Glutamatergic neuron (in vitro differentiated cells): ENCODE measurements around the gene FKBP10. TPM values are rescaled to one million over a fixed set of nuclear protein-coding genes. Genes with fewer than 3 reads are reported as not detected.
"Not testable (repeated sequence)": the region's sequence is repeated elsewhere in the genome, so short reads cannot be mapped to it uniquely, and the experiment has no call there.

ENCODE experiments used
- DNase-seq: peaks from one replicate; pipeline ENCODE4 v3.0.0; 2022
- H3K27ac Mint-ChIP-seq: one replicate; pipeline ENCODE4 v1.8.0; 2020; ENCODE audit warnings: mild to moderate bottlenecking, mixed read lengths, inconsistent platforms; ENCODE audit not compliant: unreplicated experiment
- H3K27me3 Mint-ChIP-seq: one replicate; pipeline ENCODE4 v1.8.0; 2020; ENCODE audit warnings: mild to moderate bottlenecking, moderate library complexity, mixed read lengths, inconsistent platforms; ENCODE audit not compliant: unreplicated experiment
- H3K36me3 Mint-ChIP-seq: one replicate; pipeline ENCODE4 v1.8.0; 2020; ENCODE audit warnings: mild to moderate bottlenecking, mixed read lengths, inconsistent platforms; ENCODE audit not compliant: unreplicated experiment
- H3K4me1 Mint-ChIP-seq: one replicate; pipeline ENCODE4 v1.8.0; 2020; ENCODE audit warnings: mild to moderate bottlenecking, low read depth, mixed read lengths, inconsistent platforms; ENCODE audit not compliant: unreplicated experiment
- H3K4me3 Mint-ChIP-seq: one replicate; pipeline ENCODE4 v1.8.0; 2020; ENCODE audit warnings: mild to moderate bottlenecking, mixed read lengths, inconsistent platforms; ENCODE audit not compliant: unreplicated experiment
- H3K9me3 Mint-ChIP-seq: one replicate; pipeline ENCODE4 v1.8.0; 2020; ENCODE audit warnings: mild to moderate bottlenecking, moderate library complexity, mixed read lengths, inconsistent platforms; ENCODE audit not compliant: unreplicated experiment
- total RNA-seq: library from RNA; stranded (reverse); fragmentation: NEBNext Ultra II Directional; extraction: Animal tissue kit (Norgen Biotek cat#: 25700); gene quantifications from one replicate; pipeline ENCODE4 v1.2.1, GENCODE V29; 2021; ENCODE audit not compliant: unreplicated experiment
- TF ChIP-seq, protein P1 (sequence below): fragments of 200-600 bp; sonication (generic); IDR thresholded peaks from one replicate; pipeline ENCODE4 v1.5.0; 2021; ENCODE audit not compliant: partially characterized antibody, unreplicated experiment

The FKBP10 gene
- total RNA-seq, 1 donor from 2014 or later = 28.5 TPM

GRCh38 chr17:41772586-41773189 lies 40.1 kb upstream of the FKBP10 start:
- DNase-seq = no peak
- Mint-ChIP-seq H3K27ac (peak overlapping the region; percentile 86), H3K36me3 (peaks cover 5% of the 10 kb centered on the region), H3K27me3 (peaks cover 23% of the 10 kb centered on the region), H3K4me3 (peak overlapping the region; percentile 30), H3K4me1 (peaks cover 39% of the 10 kb centered on the region), H3K9me3 (peaks cover 23% of the 10 kb centered on the region)
- TF ChIP-seq, protein P1, sequence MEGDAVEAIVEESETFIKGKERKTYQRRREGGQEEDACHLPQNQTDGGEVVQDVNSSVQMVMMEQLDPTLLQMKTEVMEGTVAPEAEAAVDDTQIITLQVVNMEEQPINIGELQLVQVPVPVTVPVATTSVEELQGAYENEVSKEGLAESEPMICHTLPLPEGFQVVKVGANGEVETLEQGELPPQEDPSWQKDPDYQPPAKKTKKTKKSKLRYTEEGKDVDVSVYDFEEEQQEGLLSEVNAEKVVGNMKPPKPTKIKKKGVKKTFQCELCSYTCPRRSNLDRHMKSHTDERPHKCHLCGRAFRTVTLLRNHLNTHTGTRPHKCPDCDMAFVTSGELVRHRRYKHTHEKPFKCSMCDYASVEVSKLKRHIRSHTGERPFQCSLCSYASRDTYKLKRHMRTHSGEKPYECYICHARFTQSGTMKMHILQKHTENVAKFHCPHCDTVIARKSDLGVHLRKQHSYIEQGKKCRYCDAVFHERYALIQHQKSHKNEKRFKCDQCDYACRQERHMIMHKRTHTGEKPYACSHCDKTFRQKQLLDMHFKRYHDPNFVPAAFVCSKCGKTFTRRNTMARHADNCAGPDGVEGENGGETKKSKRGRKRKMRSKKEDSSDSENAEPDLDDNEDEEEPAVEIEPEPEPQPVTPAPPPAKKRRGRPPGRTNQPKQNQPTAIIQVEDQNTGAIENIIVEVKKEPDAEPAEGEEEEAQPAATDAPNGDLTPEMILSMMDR = no peak

GRCh38 chr17:41773190-41773588 lies 39.6 kb upstream of the FKBP10 start:
- Mint-ChIP-seq H3K27ac (peak overlapping the region; percentile 86), H3K36me3 (peaks cover 5% of the 10 kb centered on the region), H3K4me1 (peaks cover 39% of the 10 kb centered on the region), H3K4me3 (peak overlapping the region; percentile 75), H3K9me3 (peaks cover 23% of the 10 kb centered on the region), H3K27me3 (peaks cover 23% of the 10 kb centered on the region)
- TF ChIP-seq, protein P1 = no peak
- peak; percentile 72 for DNase-seq

DNA sequence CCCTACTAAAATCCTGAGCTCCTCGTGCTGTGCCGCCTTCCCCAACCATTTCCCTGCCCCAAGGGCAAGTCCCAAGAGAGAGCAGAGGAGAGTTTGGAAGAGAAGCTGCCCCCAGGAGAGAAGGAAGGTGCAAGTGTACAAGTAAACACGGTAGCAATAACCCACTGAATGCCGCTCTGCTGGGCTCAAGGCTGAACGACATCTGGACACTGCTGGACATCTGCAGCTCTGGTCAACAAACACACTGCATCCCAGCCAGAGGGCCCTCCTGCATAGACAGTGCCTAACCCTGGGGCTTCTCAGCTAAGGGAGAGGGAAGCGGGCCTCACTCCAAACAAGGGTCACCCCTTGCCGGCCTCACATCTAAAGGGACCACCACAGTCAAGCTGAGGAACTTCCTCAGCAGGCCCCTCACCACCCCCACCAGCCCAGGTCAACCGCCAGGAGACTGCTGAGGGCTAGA lies 39.0 kb upstream of the FKBP10 start:
- DNase-seq = no peak
- Mint-ChIP-seq H3K36me3 (peaks cover under 1% of the 10 kb centered on the region), H3K4me3 (peak overlapping the region; percentile 75), H3K9me3 (peaks cover 21% of the 10 kb centered on the region), H3K4me1 (peaks cover 39% of the 10 kb centered on the region), H3K27me3 (peaks cover 18% of the 10 kb centered on the region), H3K27ac (peak overlapping the region; percentile 83)
- TF ChIP-seq, protein P1 = no peak

- DNase-seq = no peak
- H3K4me3 Mint-ChIP-seq = peak overlapping the region; percentile 54
Measured at GRCh38 chr17:41775394-41776226, 37.2 kb upstream of the FKBP10 start.

DNA sequence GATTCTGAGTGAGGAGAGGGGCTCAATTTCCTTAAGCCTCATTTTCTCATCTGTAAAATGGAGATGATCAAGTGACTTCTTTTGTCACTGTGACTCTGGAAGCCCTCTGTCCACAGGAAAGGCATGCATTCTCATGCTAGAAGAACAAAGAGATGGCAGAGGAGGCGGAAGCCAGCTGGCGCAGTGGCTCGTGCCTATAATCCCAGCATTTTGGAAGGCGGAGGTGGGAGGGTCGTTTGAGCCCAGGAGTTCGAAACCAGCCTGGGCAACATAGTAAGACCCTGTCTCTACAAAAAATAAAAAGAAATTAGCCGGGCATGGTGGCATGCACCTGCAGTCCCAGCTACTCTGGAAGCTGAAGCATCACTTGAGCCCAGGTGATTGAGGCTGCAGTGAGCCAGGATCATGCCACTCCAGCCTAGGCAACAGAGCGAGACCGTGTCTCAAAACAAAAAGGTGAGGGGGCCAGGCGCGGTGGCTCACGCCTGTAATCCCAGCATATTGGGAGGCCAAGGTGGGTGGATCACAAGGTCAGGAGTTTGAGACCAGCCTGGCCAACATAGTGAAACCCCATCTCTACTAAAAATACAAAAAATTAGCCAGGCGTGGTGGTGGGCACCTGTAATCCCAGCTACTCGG lies 36.4 kb upstream of the FKBP10 start:
- peaks cover 14% of the 10 kb centered on the region for H3K9me3 Mint-ChIP-seq
- H3K4me1 Mint-ChIP-seq = peaks cover 37% of the 10 kb centered on the region
- not testable (repeated sequence) for DNase-seq, H3K36me3 Mint-ChIP-seq
- peaks cover 11% of the 10 kb centered on the region for H3K27me3 Mint-ChIP-seq
- peak overlapping the region; percentile 44 for H3K27ac Mint-ChIP-seq
- peak overlapping the region; percentile 54 for H3K4me3 Mint-ChIP-seq

More at GRCh38 chr17:41775394-41776226, 37.2 kb upstream of the FKBP10 start:
- Mint-ChIP-seq H3K27me3 (peaks cover 15% of the 10 kb centered on the region), H3K4me1 (peaks cover 37% of the 10 kb centered on the region), H3K27ac (peak overlapping the region; percentile 64), H3K36me3 (no peaks in the 10 kb centered on the region), H3K9me3 (peaks cover 18% of the 10 kb centered on the region)
- TF ChIP-seq, protein P1 = no peak
